H1 (cell line): ENCODE results near the gene RTF1.

Source experiments
- RFX5 ChIP-seq: IDR thresholded peaks from 2 replicates; pipeline ENCODE4 v1.6.1; 2011; ENCODE audit warnings: low read depth, low read length, improper control_type of control experiment, borderline replicate concordance
- YY1 ChIP-seq: IDR thresholded peaks from 2 replicates; pipeline ENCODE4 v1.6.1; 2011; ENCODE audit warnings: low read depth, mild to moderate bottlenecking, low read length

DNA sequence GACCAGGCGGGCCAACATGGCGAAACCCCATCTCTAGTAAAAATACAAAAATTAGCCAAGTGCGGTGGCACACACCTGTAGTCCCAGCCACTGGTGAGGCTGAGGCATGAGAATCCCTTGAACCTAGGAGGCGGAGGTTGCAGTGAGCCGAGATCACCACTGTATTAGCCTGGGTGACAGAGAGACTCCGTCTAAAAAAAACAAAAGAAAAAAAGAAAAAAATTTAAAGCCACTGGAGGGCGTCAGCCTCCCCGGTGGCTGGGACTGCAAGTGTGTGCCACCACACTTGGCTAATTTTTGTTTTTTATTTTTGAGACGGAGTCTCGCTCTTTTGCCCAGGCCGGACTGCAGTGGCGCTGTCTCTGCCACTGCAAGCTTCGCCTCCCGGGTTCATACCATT is 7.9 kb downstream of the RTF1 start:
- TF ChIP-seq RFX5: no peak
- TF ChIP-seq YY1: no peak
